PC-9 (cell line): ENCODE results near the gene DPYD. TPM values are rescaled to one million over a fixed set of nuclear protein-coding genes. Genes with fewer than 3 reads are reported as not detected.

Source experiments
- BruUV-seq: library from RNA; stranded (reverse); fragments of 400-500 nt; replicated peaks from 2 replicates; lab custom pipeline; 2021; lab: Mats Ljungman, UMichigan
- CTCF ChIA-PET: fragments of 300-600 bp; sonication (Branson Sonifier 250); formaldehyde crosslinking; loops from one replicate; lab custom pipeline; 2022; ENCODE audit warnings: antibody characterized with exemption; lab: Charles Lee
- POLR2A ChIA-PET: fragments of 300-600 bp; sonication (Branson Sonifier 250); formaldehyde crosslinking; loops from one replicate; lab custom pipeline; 2022; ENCODE audit warnings: antibody characterized with exemption; ENCODE audit not compliant: unreplicated experiment; lab: Charles Lee
- DNase-seq, 2 experiments: peaks; one replicate each; pipeline versions ENCODE4 v3.0.0 to v3.0.0-alpha.2; 2015 to 2022; ENCODE audit warnings: mixed read lengths in 1 of 2
- H2AFZ ChIP-seq: fragments of 200-600 bp; sonication (generic); 2 replicates; pipeline ENCODE4 v1.8.1; 2017; ENCODE audit warnings: antibody characterized with exemption
- H3F3A ChIP-seq: fragments of 200-600 bp; sonication (generic); 2 replicates; pipeline ENCODE4 v1.8.1; 2017; ENCODE audit warnings: antibody characterized with exemption, mild to moderate bottlenecking, low read depth; ENCODE audit not compliant: insufficient read depth
- H3K27ac ChIP-seq: fragments of 200-600 bp; sonication (generic); 2 replicates; pipeline ENCODE4 v1.6.1; 2016; ENCODE audit warnings: mixed run types
- H3K27me3 ChIP-seq: fragments of 200-600 bp; sonication (generic); 2 replicates; pipeline ENCODE4 v1.6.1; 2016; ENCODE audit warnings: low read depth, mixed run types; ENCODE audit not compliant: insufficient read depth
- H3K36me3 ChIP-seq: fragments of 200-600 bp; sonication (generic); 2 replicates; pipeline ENCODE4 v1.6.1; 2016; ENCODE audit warnings: low read depth, mixed run types
- H3K4me1 ChIP-seq: fragments of 200-600 bp; sonication (generic); replicated peaks from 2 replicates; pipeline ENCODE4 v1.6.1; 2016; ENCODE audit warnings: mixed run types; ENCODE audit not compliant: insufficient read depth
- H3K4me2 ChIP-seq: fragments of 200-600 bp; sonication (generic); 2 replicates; pipeline ENCODE4 v1.6.1; 2017; ENCODE audit warnings: mixed run types
- H3K4me3 ChIP-seq: fragments of 200-600 bp; sonication (generic); 2 replicates; pipeline ENCODE4 v1.6.1; 2016; ENCODE audit warnings: mixed run types
- H3K79me2 ChIP-seq: fragments of 200-600 bp; sonication (generic); 2 replicates; pipeline ENCODE4 v1.6.1; 2017; ENCODE audit warnings: low read depth, mixed run types
- H3K9me2 ChIP-seq: fragments of 200-600 bp; sonication (generic); 2 replicates; pipeline ENCODE4 v1.8.1; 2017; ENCODE audit warnings: mild to moderate bottlenecking; ENCODE audit not compliant: insufficient read depth
- H3K9me3 ChIP-seq: fragments of 200-600 bp; sonication (generic); 2 replicates; pipeline ENCODE4 v1.8.1; 2016; ENCODE audit warnings: low read depth; ENCODE audit not compliant: insufficient read depth
- H4K20me1 ChIP-seq: fragments of 200-600 bp; sonication (generic); 2 replicates; pipeline ENCODE4 v1.8.1; 2017; ENCODE audit not compliant: insufficient read depth
- CTCF ChIP-seq: fragments of 200-600 bp; sonication (generic); conservative IDR thresholded peaks from 2 replicates; pipeline ENCODE4 v1.6.1; 2017; ENCODE audit warnings: mixed run types, antibody characterized with exemption, mild to moderate bottlenecking, moderate library complexity
- EZH2 ChIP-seq: fragments of 200-600 bp; sonication (generic); IDR thresholded peaks from 2 replicates; pipeline ENCODE4 v1.8.0; 2017; ENCODE audit warnings: antibody characterized with exemption, low read depth
- intact Hi-C: fragments of 100-400 bp; cut with micrococcal nuclease; formaldehyde crosslinking; loops from one replicate; pipeline ENCODE4 v1.10.0; 2022; ENCODE audit not compliant: unreplicated experiment
- total RNA-seq: library from RNA; stranded (reverse); gene quantifications from 2 replicates; pipeline ENCODE4 v1.2.3, GENCODE V29; 2021

DPYD gene
- total RNA-seq, 1 experiment from 2014 or later: 24.1 TPM

DNA sequence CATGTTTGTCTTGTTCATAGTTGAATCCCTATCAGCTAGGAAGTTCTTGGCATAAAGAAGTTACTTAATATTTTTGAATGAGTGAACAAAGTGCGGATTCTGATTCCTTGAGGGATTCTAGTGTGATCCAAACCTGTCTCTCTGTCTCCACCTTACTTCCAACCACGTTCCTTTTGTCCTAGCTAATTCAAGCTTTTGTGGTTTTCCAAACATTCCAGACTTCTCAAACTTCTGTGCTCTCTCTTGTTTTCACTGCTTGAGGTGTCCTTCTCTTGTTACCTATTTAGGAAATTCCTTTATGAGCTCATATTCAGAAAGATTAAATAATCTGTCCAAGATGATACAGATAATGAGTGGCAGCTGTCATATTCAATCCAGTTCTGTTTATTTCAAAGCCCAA, 846.1 kb downstream of the DPYD start:
- H3K9me2 ChIP-seq: no peaks in the 10 kb centered on the region
- H3K36me3 ChIP-seq: no peaks in the 10 kb centered on the region
- no peaks in the 10 kb centered on the region for H3F3A ChIP-seq
- H3K79me2 ChIP-seq: no peaks in the 10 kb centered on the region
- no peak overlapping the region for H2AFZ ChIP-seq
- ChIA-PET CTCF (no interaction called here), POLR2A (interaction anchor here (0.6 kb wide), 1 partner anchor 12 kb away, joined by 4 read pairs; no protein-coding TSS in a partner anchor)
- no peak overlapping the region for H3K27ac ChIP-seq
- H3K4me1 ChIP-seq: no peaks in the 10 kb centered on the region
- no peaks in the 10 kb centered on the region for H3K9me3 ChIP-seq
- TF ChIP-seq CTCF (no peak), EZH2 (no peak)
- no TSS peak for BruUV-seq
- no peak for DNase-seq
- H3K4me3 ChIP-seq: no peak overlapping the region
- H3K4me2 ChIP-seq: no peak overlapping the region
- no peaks in the 10 kb centered on the region for H4K20me1 ChIP-seq
- no peaks in the 10 kb centered on the region for H3K27me3 ChIP-seq
- intact Hi-C loops: no loop called here

GRCh38 chr1:97073936-97074335, 846.9 kb downstream of the DPYD start:
- H3K9me3 ChIP-seq: no peaks in the 10 kb centered on the region

DNA sequence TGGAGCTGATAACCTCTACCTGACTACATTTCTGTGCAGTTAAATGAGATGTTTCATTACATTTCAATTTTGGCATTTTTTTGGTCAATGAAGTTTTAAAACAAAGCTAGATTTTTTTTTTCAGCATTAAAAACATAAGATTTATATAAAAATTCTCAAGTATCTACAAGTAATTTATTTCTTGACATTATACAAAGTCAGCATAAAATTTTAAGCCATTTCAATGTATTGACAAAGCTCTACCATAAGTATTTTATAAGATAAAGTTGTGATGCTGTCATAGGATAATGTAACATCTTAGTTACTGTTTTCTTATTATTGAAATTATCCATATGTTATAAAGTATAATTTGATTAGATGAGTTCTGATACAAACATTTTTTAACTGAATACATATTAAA, 847.7 kb downstream of the DPYD start:
- intact Hi-C loops: no loop called here
- no peak overlapping the region for H3K4me3 ChIP-seq
- H3K27ac ChIP-seq: no peak overlapping the region
- H4K20me1 ChIP-seq: no peaks in the 10 kb centered on the region
- no peaks in the 10 kb centered on the region for H3K36me3 ChIP-seq
- H3K4me2 ChIP-seq: no peak overlapping the region
- no peak for DNase-seq
- no TSS peak for BruUV-seq
- H2AFZ ChIP-seq: no peak overlapping the region
- ChIA-PET CTCF (no interaction called here), POLR2A (no interaction called here)
- no peaks in the 10 kb centered on the region for H3K9me2 ChIP-seq
- TF ChIP-seq EZH2 (no peak), CTCF (no peak)
- no peaks in the 10 kb centered on the region for H3K4me1 ChIP-seq
- H3K79me2 ChIP-seq: no peaks in the 10 kb centered on the region
- no peaks in the 10 kb centered on the region for H3K9me3 ChIP-seq
- no peaks in the 10 kb centered on the region for H3F3A ChIP-seq
- H3K27me3 ChIP-seq: no peaks in the 10 kb centered on the region

More at GRCh38 chr1:97073936-97074335, 846.9 kb downstream of the DPYD start:
- intact Hi-C loops: no loop called here
- Histone ChIP-seq H4K20me1 (no peaks in the 10 kb centered on the region), H3K79me2 (no peaks in the 10 kb centered on the region), H3K27me3 (no peaks in the 10 kb centered on the region), H2AFZ (no peak overlapping the region), H3K36me3 (no peaks in the 10 kb centered on the region), H3K9me2 (no peaks in the 10 kb centered on the region), H3F3A (no peaks in the 10 kb centered on the region), H3K4me1 (no peaks in the 10 kb centered on the region), H3K27ac (no peak overlapping the region), H3K4me2 (no peak overlapping the region), H3K4me3 (no peak overlapping the region)
- POLR2A ChIA-PET: interaction anchor here (0.6 kb wide), 1 partner anchor 13 kb away, joined by 4 read pairs; no protein-coding TSS in a partner anchor
- DNase-seq: no peak
- no TSS peak for BruUV-seq
- no peak for TF ChIP-seq CTCF
- no peak for TF ChIP-seq EZH2
- CTCF ChIA-PET: no interaction called here
